ENCODE results near the gene ATF6.

The ATF6 gene

DNA sequence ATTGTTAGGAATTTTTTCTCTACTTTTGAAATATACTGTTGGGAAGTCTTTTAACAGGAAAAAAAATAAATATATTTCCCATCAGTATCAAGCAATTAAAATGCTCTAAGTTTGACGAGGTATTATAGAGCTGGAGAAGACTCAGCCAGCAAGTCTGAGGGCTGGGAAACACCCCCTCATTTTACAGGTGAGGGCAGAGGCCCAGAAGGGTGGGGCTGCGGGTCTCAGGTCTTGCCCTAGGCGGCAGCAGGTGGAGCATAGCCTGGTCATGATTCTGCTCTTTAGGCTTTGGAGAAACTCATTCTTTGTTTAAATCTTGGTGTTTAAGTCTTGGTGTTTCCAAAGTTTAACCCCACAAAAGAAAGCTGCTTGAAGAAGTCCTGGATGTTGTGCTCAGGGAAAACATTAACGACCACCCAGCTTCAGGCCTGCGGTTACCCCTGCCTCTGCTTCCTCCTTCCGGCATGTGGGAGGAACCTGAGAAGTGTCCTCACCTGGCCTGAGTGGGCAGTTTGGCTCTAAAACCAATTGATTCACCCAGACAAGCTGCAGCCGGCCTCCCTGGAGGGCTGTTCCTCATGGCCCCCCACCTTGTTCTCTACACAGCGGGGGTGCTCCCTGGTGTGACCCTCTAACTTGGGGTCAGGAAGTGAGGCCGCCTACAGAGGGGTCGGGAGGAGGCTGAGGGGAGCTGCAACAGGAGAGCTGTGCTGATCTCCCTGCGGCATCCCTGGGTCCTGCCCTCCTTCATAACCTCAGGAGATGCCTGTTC lies 215.8 kb downstream of the ATF6 start:
- DNase-seq: no peak

DNA sequence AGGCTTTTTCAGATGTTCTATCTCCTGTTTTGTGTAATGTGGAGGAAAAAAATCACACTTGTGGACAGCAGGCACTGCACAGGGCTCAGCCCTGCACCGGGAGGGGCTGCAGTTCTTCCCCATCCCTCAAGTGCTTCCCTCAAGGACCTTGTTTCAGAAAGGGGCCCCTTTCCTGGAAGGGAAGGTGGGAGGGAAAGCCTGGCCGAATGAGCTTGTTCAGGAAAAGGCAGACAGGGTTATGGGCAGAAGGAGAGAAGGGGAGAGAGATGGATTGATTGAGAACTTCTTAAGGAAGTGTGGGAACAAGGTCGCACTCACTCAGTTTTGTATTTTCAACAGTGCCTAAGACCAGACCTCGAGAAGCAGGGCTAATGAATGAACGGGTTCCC lies 216.4 kb downstream of the ATF6 start:
- no peak for DNase-seq

DNA sequence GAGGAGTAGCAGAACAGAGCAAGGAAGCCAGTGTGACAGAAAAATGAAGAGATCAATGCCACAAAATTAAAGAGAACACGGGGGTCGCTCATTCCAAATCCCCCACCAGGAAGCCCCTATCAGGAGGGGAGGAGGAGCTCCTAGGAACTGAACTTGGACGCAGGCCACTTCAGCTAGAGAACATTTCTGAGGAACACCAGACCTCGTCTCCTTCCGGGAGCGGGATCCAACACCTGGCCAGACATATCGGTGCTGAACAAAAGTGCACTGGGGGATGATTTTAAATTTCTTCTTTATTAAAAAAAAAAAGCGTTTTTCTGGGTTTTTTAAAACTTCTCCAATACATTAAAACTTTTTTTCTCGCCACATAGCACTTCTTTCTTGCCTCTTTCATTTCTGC lies 216.8 kb downstream of the ATF6 start:
- no peak for DNase-seq

DNA sequence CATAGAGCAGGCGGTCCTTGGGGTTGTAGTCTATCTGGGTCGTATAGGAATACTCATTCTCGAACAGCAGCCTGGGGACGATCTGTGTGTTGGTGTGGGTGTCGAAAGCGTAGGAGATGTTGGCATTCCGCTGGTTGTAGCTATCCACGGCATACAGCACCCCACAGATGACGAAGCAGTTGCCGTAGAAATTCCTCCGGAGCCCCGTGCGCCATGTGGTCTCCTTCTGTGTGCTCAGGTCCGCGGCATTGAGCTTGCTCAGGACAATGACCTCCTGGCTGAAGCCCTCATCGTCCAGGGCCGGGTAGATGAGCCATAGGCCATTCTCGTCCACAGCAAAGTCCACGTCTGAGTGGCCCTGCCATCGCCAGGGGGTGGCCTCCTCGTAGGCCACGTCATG lies 217.6 kb downstream of the ATF6 start:
- no peak for DNase-seq

DNA sequence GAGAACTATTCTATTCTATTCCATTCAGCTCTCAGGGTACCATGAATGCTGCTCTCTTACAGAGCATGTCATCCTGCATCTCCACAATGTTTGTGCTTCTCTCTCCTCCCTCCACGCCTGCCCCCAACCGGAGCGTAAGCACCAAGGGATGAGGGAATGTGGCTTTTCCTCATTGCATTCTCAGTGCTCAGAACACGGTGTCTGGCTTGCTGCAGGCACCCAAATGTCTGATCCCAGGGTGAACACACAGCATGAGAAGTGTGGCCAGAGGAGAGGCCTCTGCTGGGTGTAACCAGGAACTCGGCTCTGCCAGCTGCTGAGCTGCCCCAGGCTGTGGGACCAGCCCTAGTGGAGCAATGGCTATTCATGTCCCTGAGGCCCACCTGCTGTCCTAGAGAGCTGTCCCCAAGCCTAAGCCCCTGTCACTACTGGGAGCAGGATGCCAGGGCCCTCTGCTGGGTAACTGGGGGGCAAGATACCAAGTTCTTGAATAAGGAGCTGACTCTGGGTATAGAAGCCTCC lies 219.2 kb downstream of the ATF6 start:
- no peak for DNase-seq

DNA sequence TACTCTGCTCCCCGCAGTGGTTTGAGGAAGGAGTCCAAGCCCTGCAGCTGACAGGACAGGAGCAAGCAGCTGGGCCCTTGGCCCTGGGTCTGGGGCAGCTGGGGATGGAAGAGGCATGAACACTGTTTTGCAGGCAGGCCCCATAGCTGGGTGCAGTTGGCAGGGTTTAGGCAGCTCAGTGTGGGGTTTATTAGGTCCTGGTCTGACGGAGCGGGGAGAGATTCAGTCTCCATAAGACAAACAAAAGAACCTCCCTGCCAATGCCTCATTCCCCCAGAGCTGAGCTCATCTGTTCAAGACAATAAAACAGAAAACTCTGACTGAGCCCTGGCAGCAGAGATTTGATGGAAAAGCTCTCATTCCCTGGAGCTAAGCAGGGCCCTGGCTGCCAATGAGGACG lies 220.2 kb downstream of the ATF6 start:
- no peak for DNase-seq

DNA sequence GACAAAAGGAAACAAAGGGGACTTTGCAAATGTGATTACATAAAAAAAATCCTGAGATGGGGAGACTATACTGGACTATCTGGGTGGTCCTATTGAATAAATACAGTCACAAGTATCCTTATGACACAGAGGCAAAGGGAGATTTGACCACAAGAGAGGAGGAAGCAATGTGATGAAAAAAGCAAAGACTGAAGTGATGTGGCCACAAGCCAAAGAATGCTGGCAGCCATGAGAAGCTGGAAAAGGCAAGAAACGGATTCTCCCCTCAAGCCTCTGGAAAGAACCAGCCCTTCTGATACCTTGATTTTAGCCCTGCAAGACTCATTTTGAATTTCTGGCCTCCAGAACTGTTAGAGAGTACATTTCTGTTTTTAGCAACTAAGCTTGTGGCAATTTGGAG lies 221.2 kb downstream of the ATF6 start:
- DNase-seq: no peak

DNA sequence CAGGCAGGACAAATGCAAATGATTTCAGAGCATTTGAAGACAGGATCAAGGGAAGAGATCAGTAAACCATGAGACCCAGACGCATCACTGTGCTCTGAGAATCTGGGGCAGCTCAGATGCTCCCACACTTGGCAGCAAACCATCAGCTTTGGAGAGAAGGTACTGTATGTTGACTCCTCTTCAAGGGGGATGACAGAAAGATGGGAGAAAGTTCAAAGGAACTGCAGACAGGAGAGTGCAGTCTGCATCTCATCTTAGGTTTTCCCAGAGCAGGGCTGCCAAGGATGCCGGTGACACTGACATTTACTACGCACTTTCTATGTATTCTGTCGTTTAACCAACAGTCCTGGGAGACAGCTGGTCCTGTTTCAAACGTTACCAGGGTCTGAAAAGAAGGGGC lies 221.8 kb downstream of the ATF6 start:
- no peak for DNase-seq

DNA sequence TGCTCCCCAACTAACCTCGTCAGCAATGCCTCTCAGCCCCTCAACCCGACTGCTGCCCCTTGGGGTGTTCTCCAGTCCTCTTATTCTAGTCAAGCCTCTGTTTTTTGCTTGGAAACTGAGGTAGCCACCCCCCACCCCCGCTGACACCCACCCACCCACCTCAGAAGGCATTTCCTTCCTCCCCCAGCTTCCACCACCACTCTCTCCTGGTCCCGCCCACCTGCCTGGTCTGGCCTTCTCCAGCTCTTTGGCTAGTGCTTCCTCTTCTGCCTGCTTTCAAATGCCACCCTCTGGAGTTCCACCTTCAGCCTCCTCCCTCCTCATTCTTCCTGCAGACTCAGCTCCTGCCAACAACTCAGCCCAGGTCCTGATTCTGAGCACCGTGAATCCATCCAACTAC lies 222.3 kb downstream of the ATF6 start:
- DNase-seq: no peak

DNA sequence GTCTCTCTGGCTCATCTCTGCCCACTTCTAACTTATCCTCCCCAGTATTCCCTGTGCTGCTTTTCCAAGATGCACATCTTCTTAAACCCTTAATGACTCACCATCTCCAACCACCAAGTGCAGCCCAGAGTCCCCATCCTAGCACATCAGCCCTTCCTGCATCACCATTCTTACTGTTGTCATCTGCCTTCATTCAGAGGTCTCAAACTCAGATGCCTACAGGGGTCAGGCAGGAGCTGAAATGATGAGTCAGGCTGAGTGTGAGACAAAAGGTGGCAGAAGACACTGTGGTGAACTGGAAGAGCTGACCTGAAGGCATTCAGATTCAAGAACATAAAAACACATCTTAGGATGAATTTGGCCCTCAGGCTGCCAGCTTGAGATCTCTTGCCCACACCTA lies 223.0 kb downstream of the ATF6 start:
- no peak for DNase-seq

DNA sequence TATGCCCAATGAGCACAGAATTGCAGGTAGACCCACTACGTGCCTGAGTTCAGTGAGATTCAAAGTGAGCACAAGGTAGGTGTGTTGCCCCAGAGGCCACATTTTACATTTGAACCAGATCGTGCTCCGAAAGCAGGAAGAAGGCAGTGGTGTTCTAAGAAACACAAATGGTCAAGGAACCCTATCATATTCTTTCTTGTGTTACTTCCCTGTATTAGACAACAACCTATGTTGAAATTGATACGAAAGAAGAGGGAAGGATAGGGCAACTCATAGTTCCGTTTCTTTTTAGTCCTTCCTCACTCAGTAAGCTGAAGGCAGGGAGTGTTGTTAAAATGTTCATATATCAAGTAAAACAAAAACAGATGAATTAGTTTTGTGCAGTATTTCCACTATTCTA lies 223.7 kb downstream of the ATF6 start:
- DNase-seq: no peak

DNA sequence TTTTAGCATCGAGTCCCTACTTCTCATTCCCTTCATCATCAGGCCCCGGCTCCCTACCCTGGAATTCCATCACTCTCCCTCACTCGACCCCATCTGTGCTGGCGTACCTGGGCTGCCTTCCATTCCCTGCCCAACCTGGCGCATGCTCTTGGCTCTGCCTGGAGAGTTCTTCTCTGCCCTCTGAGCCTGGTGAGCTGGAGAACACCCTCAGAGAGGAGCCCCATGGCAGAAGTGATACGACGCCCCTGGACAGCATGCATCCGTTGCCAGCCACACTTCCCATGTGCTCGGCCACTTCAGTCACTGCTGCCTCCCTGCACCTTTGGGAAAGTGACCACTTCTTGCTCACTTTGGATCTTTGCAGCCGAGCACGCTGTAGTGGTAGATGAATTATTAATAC lies 227.5 kb downstream of the ATF6 start:
- no peak for DNase-seq

DNA sequence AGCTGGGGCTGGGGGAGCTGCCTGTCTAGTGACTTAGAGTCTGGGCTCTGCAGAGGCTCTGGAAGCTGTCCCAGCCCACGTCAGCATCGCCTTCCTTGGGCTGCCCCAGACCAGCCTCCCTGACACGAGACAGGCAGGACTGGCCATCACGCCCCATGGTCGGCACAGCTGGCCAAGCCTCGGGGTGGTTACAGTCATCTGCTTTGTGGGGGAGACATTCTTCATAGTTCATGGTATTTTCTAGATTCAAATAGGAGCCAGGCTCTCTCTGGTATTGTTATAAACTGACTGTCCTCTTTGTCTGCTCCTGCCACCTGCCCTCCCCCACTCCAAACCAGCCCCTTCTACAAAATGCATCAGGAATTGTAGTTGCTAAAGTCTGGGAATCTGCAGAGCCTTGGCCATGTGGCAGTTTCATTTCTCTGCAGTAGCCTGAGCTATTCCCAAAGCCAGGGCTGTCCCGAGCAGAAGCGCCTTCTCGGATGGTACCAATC lies 228.1 kb downstream of the ATF6 start:
- DNase-seq: no peak

DNA sequence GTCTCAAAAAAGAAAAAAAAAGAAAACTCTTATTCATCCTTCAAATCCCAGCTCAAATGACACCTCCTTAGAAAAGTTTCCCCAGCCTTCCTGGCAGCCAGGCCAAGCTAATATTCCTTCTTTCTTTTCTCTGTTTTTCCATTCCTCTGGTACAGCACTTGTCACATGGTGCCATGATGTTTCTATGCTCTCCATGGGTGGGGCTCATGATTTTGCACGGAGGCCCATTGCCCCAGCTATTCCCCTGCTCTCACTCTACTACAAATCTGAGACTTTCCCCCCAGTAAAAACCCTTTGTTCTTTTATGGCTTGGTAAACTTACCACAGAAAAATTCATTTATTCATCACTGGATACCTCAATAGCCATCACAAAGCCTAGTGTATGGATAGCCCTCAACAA lies 231.0 kb downstream of the ATF6 start:
- no peak for DNase-seq

DNA sequence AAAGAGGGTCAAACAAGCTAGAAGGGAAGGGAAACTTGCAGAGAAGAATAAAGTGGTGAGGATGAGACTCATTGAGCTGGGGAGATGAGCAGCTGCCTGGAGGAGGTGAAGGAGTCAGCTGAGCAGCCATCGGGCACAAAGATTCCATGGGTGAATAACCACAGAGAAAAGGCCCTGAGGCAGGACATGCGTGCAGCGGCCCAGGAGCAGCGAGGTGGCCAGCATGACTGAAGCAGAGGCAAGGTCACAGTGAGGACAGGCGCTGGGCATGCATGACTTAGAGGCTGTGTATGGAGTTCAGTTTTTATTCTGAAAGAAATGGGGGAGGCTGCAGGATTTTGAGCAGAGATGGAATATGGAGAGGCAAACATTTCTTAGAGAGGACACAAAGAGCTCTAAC lies 232.7 kb downstream of the ATF6 start:
- no peak for DNase-seq

DNA sequence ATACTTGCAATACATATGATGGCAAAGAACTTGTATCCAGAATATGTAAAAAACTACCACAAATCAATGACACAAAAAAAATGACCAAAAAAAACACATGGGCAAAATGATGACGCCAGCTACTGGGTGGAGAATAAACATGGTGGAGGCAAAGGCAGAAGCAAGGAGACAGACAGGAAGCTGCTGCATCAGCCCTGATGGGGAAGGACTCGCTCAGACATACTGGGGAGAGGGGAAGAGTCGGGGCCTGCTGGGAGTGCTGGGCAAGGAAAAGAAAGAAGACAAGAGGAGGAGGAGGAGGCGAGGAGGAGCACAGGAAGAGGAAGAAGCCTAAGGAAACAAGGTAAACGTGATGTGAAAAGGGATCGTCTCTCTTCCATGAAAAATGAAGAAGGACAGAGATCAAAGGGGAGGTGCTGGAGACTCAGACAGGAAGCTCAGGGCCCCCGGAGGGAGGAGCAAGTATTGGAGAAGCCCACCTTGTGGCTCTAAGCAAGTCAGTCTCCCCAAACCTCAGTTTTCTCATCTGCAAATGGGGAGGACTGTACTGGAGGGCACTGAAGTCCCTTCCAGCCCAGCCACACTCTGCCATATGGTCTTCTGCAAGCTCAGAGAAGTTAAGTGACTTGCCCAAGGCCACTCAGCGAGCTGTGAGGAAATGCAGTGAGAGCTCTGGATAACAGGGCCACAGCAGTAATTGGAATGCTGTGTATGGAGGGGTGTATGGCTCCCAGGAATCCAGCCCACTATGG lies 233.4 kb downstream of the ATF6 start:
- no peak for DNase-seq

DNA sequence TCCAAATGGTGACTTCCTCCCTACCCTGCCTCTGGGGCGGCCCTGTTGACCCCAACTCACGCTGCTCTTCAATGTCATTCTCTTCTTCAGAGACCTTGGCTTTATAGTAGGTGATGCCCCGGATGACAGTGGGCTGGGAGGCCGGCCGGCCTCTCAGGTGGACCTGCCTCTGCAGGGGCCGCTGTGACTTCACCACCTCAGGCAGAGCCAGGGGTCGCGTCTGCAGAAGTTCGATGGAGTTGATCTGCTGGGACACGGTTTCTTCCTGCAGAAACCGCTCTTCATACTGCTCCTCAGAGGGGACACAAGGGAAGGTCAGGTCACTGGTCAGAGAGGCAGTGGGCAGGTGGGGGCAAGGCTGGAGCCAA lies 233.9 kb downstream of the ATF6 start:
- no peak for DNase-seq

DNA sequence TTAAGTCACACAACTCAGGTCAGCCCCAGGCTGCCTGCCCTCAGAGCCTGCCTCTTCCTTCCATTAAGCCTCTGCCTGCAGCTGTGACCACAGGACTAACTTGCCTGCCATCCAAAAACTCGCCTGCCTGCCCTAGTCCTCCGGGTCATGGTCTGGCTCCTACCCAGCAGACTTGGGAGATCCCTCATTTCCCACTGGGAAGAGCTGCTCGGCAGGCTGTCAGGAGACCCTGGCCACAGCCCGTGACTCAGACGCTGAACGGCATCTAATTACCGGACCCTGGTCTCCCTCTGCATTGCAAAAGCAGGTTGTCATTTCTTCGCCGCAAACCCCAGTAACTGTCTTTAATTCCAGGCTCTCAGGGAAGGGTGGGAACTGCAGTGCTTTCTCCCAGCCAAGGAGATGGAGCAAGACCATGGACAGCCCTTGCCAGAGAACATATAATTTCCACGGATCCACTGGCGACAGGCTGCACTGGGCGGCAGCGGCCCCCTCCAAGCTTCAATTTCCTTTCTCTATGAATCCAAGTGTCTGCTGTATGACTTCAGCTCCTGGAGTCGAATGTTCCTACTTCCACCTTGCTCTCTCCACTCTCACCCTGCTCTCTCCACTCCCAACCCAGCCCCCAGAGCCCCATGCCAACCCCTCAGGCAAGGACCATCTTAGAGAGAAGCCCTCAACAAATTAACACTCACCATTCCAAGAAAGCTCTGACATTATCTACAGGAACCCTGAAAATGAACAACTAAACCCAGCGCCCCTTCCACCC lies 237.1 kb downstream of the ATF6 start:
- DNase-seq: no peak

DNA sequence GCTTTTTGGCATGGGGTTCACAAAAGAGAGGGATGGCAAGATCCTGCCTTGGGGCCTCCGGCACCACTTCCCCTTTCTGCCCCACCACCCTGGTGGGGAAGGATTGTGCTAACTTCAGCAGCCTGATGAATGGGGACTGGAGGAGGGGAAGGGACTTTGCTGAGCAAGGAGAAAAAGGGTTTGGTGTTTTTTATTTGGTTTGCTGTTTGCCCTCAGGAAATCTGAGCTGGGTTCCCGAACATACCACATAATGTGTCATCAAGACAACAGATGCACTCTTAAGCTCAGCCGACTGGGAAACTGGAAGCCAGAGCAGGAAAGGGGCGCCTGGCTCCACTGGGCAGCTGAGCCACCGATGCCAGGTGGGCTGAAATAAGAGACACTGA lies 237.7 kb downstream of the ATF6 start:
- DNase-seq: no peak

DNA sequence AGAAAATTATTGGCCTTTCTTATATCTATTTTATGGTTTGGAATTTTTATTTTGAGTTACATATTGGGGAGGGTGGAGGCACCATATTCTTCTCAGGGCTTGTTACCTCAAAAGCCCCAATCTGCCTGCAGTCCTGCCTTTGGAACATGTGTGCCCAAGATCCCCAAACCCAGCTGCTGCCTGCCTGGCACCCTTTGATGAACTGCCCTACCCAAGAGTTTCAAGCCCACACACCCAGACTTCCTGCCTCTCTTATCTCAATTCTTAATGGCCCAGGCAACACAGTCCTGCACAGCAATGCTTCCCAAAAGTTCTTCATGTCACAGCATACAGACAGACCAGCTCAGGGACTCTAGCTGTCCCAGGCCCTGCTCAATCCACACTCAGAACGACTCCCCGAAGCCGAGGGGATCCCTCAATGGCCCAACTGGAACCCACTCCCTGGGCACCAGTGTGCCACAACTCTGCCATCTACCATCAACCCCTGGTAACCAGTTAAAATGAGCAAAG lies 238.4 kb downstream of the ATF6 start:
- DNase-seq: no peak

DNA sequence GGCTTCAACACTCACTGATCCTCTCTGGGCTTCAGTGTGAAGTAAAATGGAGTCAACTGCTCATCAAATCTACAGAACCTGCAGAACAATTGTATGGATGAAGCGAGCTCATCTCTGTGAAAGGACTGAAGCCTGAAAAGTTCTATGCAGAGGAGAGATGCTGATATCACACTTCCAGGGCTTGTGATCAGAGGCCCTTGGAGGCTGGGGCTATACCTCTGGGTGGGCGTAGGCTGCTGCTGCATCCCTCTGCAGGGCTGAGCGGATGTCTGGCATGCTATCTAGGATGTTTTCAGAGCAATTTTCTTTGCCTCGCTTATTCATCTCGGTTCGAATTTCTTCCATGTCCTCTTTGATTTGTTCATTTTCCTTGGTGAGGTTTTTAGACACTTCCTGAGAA lies 240.0 kb downstream of the ATF6 start:
- DNase-seq: no peak

DNA sequence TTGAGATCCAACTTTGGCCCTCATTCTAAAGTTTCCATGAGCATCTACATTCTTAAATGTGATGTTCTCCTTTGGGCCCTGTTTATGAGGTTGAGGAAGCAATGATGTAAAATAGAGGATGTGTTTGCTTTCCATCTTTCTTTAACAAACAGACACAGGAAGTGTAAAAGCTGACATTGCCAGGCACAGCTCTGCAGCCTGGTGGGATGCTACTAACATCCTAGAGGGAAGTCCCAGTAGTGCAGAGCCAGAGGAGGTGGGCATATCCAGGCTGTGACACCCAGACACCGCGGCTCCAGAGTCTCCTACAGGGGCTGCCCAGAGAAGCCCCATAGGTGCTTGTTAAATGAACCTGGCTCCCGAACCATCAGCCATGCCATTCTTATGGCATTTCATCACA lies 241.3 kb downstream of the ATF6 start:
- DNase-seq: no peak

DNA sequence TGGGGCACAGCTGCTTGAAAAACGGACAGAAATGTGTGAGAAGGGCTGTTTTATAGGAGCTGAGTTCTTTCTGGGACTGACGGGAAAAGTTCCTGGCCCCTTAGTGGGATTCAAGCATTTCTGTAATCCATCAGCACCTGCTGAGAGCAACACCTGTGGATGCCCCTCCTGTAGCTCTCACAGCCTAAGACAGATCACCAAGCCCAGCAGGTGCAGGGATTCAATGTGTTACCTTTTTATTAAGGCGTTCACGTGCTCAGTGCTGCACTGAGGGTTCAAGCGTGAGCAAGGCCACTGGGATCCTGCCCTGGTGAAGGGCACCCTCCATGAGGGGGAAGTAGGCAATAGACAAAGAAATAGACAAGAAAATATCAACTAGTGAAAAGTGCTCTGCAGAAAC lies 242.7 kb downstream of the ATF6 start:
- no peak for DNase-seq
